HCT116 (cell line): Measurements from ENCODE around the gene VIT. TPM values are rescaled to one million over a fixed set of nuclear protein-coding genes. Genes with fewer than 3 reads are reported as not detected.

Source experiments
- ATAC-seq: fragments of 200-7000 bp; cut with Tn5 transposase; 2 replicates; pipeline ENCODE4 v1.9.1; 2020; ENCODE audit warnings: mild to moderate bottlenecking, moderate library complexity
- BruUV-seq: library from RNA; stranded (reverse); fragments of 400-500 nt; replicated peaks from 2 replicates; lab custom pipeline; 2021; lab: Mats Ljungman, UMichigan
- CTCF ChIA-PET: fragments of 300-600 bp; sonication (Branson Sonifier 250); formaldehyde crosslinking; loops from one replicate; lab custom pipeline; 2021; ENCODE audit warnings: antibody characterized with exemption; lab: Charles Lee
- POLR2A ChIA-PET: fragments of 300-600, 350-600 bp; sonication (Branson Sonifier 250); formaldehyde crosslinking; loops from one replicate; lab custom pipeline; 2021; ENCODE audit warnings: antibody characterized with exemption; lab: Charles Lee
- RAD21 ChIA-PET, 2 experiments: fragments of 300-600 bp; sonication (Branson Sonifier 250); formaldehyde crosslinking; loops; one replicate each; lab custom pipeline; 2023; ENCODE audit warnings: low total read pairs in 2 of 2; ENCODE audit not compliant: uncharacterized antibody in 2 of 2, unreplicated experiment in 2 of 2, low non-redundant PET in 1 of 2; lab: Charles Lee
- DNase-seq: peaks from one replicate; pipeline ENCODE4 v3.0.0-alpha.2; 2010; ENCODE audit warnings: low read depth, low spot score
- H2AFZ ChIP-seq: fragments of 200-600 bp; shearing (Covaris generic), sonication (generic); 2 replicates; pipeline ENCODE4 v1.6.1; 2017; ENCODE audit warnings: low read depth, mixed run types, mixed read lengths, antibody characterized with exemption, low read length; ENCODE audit not compliant: poor library complexity, severe bottlenecking
- H3K27ac ChIP-seq: 2 replicates; pipeline ENCODE4 v1.5.1; 2012; ENCODE audit warnings: low read depth, low read length
- H3K27me3 ChIP-seq: fragments of 200-600 bp; sonication (generic); 2 replicates; pipeline ENCODE4 v1.6.1; 2016; ENCODE audit warnings: mixed run types, low read length, mixed read lengths; ENCODE audit not compliant: insufficient read depth
- H3K36me3 ChIP-seq, 2 experiments: fragments of 200-500 bp in 1 of 2; fragments of 200-600 bp in 1 of 2; sonication (Bioruptor generic) in 1 of 2; sonication (generic) in 1 of 2; 2 replicates each; pipeline versions ENCODE4 v1.5.1 to v1.6.1; 2014 to 2016; ENCODE audit warnings: low read length in 2 of 2, inconsistent platforms in 1 of 2, mixed read lengths in 1 of 2, mixed run types in 1 of 2; ENCODE audit not compliant: insufficient read depth in 2 of 2, control insufficient read depth in 1 of 2
- H3K4me1 ChIP-seq, 2 experiments: fragments of 200-600 bp in 1 of 2; sonication (generic) in 1 of 2; 2 replicates each; pipeline versions ENCODE4 v1.5.1 to v1.6.1; 2012 to 2017; ENCODE audit warnings: low read length in 2 of 2, inconsistent platforms in 1 of 2, mild to moderate bottlenecking in 1 of 2, mixed read lengths in 1 of 2, mixed run types in 1 of 2, moderate library complexity in 1 of 2; ENCODE audit not compliant: insufficient read depth in 2 of 2, control insufficient read depth in 1 of 2
- H3K4me2 ChIP-seq: fragments of 200-600 bp; sonication (generic); 2 replicates; pipeline ENCODE4 v1.6.1; 2017; ENCODE audit warnings: mixed run types, low read length, mixed read lengths
- H3K4me3 ChIP-seq, 2 experiments: fragments of 200-600 bp in 1 of 2; sonication (generic) in 1 of 2; replicated peaks in 1 of 2; 2 replicates each; pipeline ENCODE4 v1.5.1; 2011 to 2016; ENCODE audit warnings: low read length in 2 of 2, control low read depth in 1 of 2, low read depth in 1 of 2, mild to moderate bottlenecking in 1 of 2, mixed read lengths in 1 of 2, mixed run types in 1 of 2
- H3K79me2 ChIP-seq: fragments of 200-600 bp; sonication (generic); 2 replicates; pipeline ENCODE4 v1.6.1; 2017; ENCODE audit warnings: mild to moderate bottlenecking, mixed run types, low read length, moderate library complexity, mixed read lengths; ENCODE audit not compliant: insufficient read depth
- H3K9ac ChIP-seq: fragments of 200-600 bp; sonication (generic); 2 replicates; pipeline ENCODE4 v1.6.1; 2016; ENCODE audit warnings: low read length, mixed read lengths
- H3K9me2 ChIP-seq: fragments of 200-600 bp; sonication (generic), shearing (Covaris generic); 2 replicates; pipeline ENCODE4 v1.6.1; 2017; ENCODE audit warnings: mixed run types, mild to moderate bottlenecking, moderate library complexity; ENCODE audit not compliant: insufficient read depth
- H3K9me3 ChIP-seq, 2 experiments: fragments of 200-500 bp in 1 of 2; fragments of 200-600 bp in 1 of 2; sonication (Bioruptor generic) in 1 of 2; sonication (generic) in 1 of 2; 2 replicates each; pipeline ENCODE4 v1.6.1; 2014 to 2017; ENCODE audit warnings: low read length in 2 of 2, mixed read lengths in 2 of 2, inconsistent platforms in 1 of 2, low read depth in 1 of 2, mild to moderate bottlenecking in 1 of 2, mixed run types in 1 of 2, moderate library complexity in 1 of 2; ENCODE audit not compliant: control insufficient read depth in 1 of 2, insufficient read depth in 1 of 2
- H4K20me1 ChIP-seq: fragments of 200-600 bp; sonication (generic), shearing (Covaris generic); 2 replicates; pipeline ENCODE4 v1.6.1; 2017; ENCODE audit warnings: mixed run types, mild to moderate bottlenecking, moderate library complexity; ENCODE audit not compliant: insufficient read depth
- ATF3 ChIP-seq: IDR thresholded peaks from 2 replicates; pipeline ENCODE4 v1.6.1; 2012
- CBX3 ChIP-seq: IDR thresholded peaks from 2 replicates; pipeline ENCODE4 v1.6.1; 2012; ENCODE audit warnings: low read depth
- CTCF ChIP-seq, 3 experiments: fragments of 200-600 bp in 1 of 3; sonication (generic) in 1 of 3; IDR thresholded peaks in 2 of 3; conservative IDR thresholded peaks in 1 of 3; 2 replicates each; pipeline ENCODE4 v1.5.1; 2012 to 2017; ENCODE audit warnings: low read depth in 2 of 3, low read length in 2 of 3, antibody characterized with exemption in 1 of 3, borderline replicate concordance in 1 of 3, control low read depth in 1 of 3, mild to moderate bottlenecking in 1 of 3, mixed read lengths in 1 of 3, mixed run types in 1 of 3, moderate library complexity in 1 of 3; ENCODE audit not compliant: insufficient read depth in 1 of 3
- ELF1 ChIP-seq: IDR thresholded peaks from 2 replicates; pipeline ENCODE4 v1.6.1; 2012; ENCODE audit warnings: low read depth, borderline replicate concordance
- FOSL1 ChIP-seq: IDR thresholded peaks from 2 replicates; pipeline ENCODE4 v1.6.1; 2012; ENCODE audit warnings: low read depth
- POLR2A ChIP-seq: IDR thresholded peaks from 2 replicates; pipeline ENCODE4 v1.7.0; 2011; ENCODE audit warnings: borderline replicate concordance; ENCODE audit not compliant: insufficient read depth, insufficient read length; ENCODE audit errors: extremely low read depth
- RAD21 ChIP-seq: IDR thresholded peaks from 2 replicates; pipeline ENCODE4 v1.6.1; 2012; ENCODE audit warnings: low read depth, mild to moderate bottlenecking
- SIN3A ChIP-seq: IDR thresholded peaks from 2 replicates; pipeline ENCODE4 v1.6.1; 2012; ENCODE audit warnings: low read depth
- SP1 ChIP-seq: IDR thresholded peaks from 2 replicates; pipeline ENCODE4 v1.6.1; 2012; ENCODE audit warnings: low read depth
- TCF7L2 ChIP-seq: IDR thresholded peaks from 2 replicates; pipeline ENCODE4 v1.7.0; 2011; ENCODE audit warnings: borderline replicate concordance, inconsistent platforms; ENCODE audit not compliant: insufficient read depth, insufficient read length; ENCODE audit errors: extremely low read depth
- ZBTB33 ChIP-seq: IDR thresholded peaks from 2 replicates; pipeline ENCODE4 v1.6.1; 2011; ENCODE audit warnings: mild to moderate bottlenecking, low read length, moderate library complexity; ENCODE audit not compliant: insufficient replicate concordance; ENCODE audit errors: extremely low read depth
- ZNF274 ChIP-seq: fragments of 200-500 bp; sonication (Bioruptor generic); IDR thresholded peaks from 2 replicates; pipeline ENCODE4 v1.6.1; 2014; ENCODE audit warnings: mild to moderate bottlenecking, low read depth, low read length, inconsistent platforms
- intact Hi-C: fragments of 100-400 bp; cut with micrococcal nuclease; formaldehyde crosslinking; loops from 2 replicates; pipeline ENCODE4 v1.10.0; 2022
- total RNA-seq: library from RNA; stranded (reverse); gene quantifications from one replicate; pipeline ENCODE4 v1.2.1, GENCODE V29; 2021; ENCODE audit not compliant: unreplicated experiment

VIT gene
- total RNA-seq, 1 experiment from 2014 or later, result not detected

- no peak for TF ChIP-seq ZBTB33
- TF ChIP-seq SP1, result no peak
- TF ChIP-seq ATF3, result no peak
- TF ChIP-seq POLR2A, result no peak
- no peak for TF ChIP-seq FOSL1
- TF ChIP-seq ZNF274, result no peak
Observed at GRCh38 chr2:36659872-36660312, 36.6 kb upstream of the VIT start (continued).

- RAD21 ChIA-PET, result no interaction called here
- no peak overlapping the region for H3K9ac ChIP-seq
Observed at GRCh38 chr2:36662638-36663037, 33.9 kb upstream of the VIT start.

More at GRCh38 chr2:36662638-36663037, 33.9 kb upstream of the VIT start:
- intact Hi-C loops, result loop anchor here (5.0 kb wide), 1 partner anchor 155 kb away; no protein-coding TSS in a partner anchor
- no peaks in the 10 kb centered on the region for H3K27me3 ChIP-seq
- CTCF ChIA-PET, result interaction anchor here (0.9 kb wide), 1 partner anchor 310 kb away, joined by 3 read pairs; no protein-coding TSS in a partner anchor
- H3K79me2 ChIP-seq, result no peaks in the 10 kb centered on the region
- peaks cover 0 to 21% of the 10 kb centered on the region in 2 experiments; a peak in 1 of 4 replicates for H3K4me1 ChIP-seq
- no peaks in the 10 kb centered on the region for H3K9me3 ChIP-seq
- H3K4me2 ChIP-seq, result no peak overlapping the region
- BruUV-seq, result no TSS peak
- H3K9me2 ChIP-seq, result no peaks in the 10 kb centered on the region
- no peak for TF ChIP-seq RAD21
- TF ChIP-seq SIN3A, result no peak
- no peak for TF ChIP-seq POLR2A
- no peak for TF ChIP-seq ELF1
- TF ChIP-seq CBX3, result no peak
- 0 out of 6 replicates have a peak, but pooled peaks of 1 of the 3 experiments have one; percentile 15 for TF ChIP-seq CTCF (IDR thresholded peaks at IDR 0.05 in 2 of 3, conservative IDR thresholded peaks at IDR 0.05 in 1 of 3; ENCODE audit: borderline replicate concordance in 1 of 3, insufficient read depth in 1 of 3, low read depth in 2 of 3, low read length in 2 of 3)
- no peak for TF ChIP-seq TCF7L2
- DNase-seq, result no peak
- POLR2A ChIA-PET, result interaction anchor here (1.3 kb wide), 1 partner anchor 14 kb away, joined by 3 read pairs; no protein-coding TSS in a partner anchor
- no peaks in the 10 kb centered on the region for H3K36me3 ChIP-seq
- H3K27ac ChIP-seq, result no peak overlapping the region
- no peak overlapping the region for H3K4me3 ChIP-seq
- peak overlapping the region; percentile 49 for H2AFZ ChIP-seq
- no peak for ATAC-seq
- no peaks in the 10 kb centered on the region for H4K20me1 ChIP-seq
